ENCODE data around the gene GARRE1.
"Not testable (repeated sequence)": the region's sequence is repeated elsewhere in the genome, so short reads cannot be mapped to it uniquely, and the experiment has no call there.

Gene GARRE1

DNA sequence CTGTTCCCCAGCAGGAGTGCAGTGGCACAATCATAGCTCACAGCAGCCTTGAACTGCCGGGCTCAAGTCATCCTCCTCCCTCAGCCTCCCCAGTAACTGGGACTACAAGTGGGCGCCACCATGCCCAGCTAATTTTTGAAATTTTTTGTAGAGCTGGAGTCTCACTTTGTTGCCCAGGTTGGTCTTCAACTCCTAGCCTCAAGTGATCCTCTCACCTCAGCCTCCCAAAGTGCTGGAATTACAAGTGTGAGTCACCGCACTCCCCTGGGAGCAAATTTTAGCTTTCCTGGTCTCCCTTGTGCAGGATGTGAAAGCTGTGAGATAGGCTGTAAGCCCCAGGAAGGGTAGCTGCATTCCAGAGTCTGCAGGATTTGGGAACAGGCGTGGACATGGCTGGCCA, 5.4 kb upstream of the GARRE1 start:
- DNase-seq (ENCODE audit: low spot score) = no peak
- TF ChIP-seq, protein P1, sequence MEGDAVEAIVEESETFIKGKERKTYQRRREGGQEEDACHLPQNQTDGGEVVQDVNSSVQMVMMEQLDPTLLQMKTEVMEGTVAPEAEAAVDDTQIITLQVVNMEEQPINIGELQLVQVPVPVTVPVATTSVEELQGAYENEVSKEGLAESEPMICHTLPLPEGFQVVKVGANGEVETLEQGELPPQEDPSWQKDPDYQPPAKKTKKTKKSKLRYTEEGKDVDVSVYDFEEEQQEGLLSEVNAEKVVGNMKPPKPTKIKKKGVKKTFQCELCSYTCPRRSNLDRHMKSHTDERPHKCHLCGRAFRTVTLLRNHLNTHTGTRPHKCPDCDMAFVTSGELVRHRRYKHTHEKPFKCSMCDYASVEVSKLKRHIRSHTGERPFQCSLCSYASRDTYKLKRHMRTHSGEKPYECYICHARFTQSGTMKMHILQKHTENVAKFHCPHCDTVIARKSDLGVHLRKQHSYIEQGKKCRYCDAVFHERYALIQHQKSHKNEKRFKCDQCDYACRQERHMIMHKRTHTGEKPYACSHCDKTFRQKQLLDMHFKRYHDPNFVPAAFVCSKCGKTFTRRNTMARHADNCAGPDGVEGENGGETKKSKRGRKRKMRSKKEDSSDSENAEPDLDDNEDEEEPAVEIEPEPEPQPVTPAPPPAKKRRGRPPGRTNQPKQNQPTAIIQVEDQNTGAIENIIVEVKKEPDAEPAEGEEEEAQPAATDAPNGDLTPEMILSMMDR (IDR thresholded peaks at IDR 0.05; ENCODE audit: extremely low read depth, insufficient read depth, missing control alignments) = no peak
- in situ Hi-C loops (cut with MboI; ENCODE audit: low pct_unique_long_range_greater_than_20kb, low sequenced_read_pairs, unreplicated experiment) = no loop called here

DNA sequence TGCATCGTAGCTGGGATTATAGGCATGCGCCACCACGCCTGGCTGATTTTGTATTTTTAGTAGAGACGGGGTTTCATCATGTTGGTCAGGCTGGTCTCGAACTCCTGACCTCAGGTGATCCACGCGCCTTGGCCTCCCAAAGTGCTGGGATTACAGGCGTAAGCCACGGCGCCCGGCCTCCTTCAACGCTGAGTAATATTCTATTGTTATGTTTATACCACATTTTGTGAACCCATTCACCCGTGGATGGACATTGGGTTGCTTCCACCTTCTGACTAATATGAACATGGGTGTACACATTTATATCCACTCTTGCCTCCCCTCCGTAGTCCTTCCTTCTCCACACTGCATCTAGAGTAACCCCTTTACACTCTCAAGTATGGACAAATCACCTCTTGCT, 1.2 kb upstream of the GARRE1 start:
- DNase-seq (ENCODE audit: low spot score); in situ Hi-C loops (cut with MboI; ENCODE audit: low pct_unique_long_range_greater_than_20kb, low sequenced_read_pairs, unreplicated experiment): not testable (repeated sequence)

DNA sequence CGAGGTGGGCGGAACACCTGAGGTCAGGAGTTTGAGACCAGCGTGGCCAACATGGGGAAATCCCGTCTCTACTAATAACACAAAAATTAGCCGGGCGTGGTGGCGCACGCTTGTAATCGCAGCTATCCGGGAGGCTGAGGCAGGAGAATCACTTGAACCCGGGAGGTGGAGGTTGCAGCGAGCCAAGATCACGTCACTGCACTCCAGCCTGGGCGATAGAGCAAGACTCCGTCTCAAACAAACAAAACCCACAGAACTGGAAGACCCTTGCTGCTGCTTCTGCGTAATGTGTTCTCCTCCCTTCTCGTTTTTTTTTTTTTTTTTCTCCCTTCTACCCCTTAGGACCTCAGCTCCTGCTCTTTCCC, 691 bp upstream of the GARRE1 start:
- DNase-seq (ENCODE audit: low spot score); in situ Hi-C loops (cut with MboI; ENCODE audit: low pct_unique_long_range_greater_than_20kb, low sequenced_read_pairs, unreplicated experiment): not testable (repeated sequence)

DNA sequence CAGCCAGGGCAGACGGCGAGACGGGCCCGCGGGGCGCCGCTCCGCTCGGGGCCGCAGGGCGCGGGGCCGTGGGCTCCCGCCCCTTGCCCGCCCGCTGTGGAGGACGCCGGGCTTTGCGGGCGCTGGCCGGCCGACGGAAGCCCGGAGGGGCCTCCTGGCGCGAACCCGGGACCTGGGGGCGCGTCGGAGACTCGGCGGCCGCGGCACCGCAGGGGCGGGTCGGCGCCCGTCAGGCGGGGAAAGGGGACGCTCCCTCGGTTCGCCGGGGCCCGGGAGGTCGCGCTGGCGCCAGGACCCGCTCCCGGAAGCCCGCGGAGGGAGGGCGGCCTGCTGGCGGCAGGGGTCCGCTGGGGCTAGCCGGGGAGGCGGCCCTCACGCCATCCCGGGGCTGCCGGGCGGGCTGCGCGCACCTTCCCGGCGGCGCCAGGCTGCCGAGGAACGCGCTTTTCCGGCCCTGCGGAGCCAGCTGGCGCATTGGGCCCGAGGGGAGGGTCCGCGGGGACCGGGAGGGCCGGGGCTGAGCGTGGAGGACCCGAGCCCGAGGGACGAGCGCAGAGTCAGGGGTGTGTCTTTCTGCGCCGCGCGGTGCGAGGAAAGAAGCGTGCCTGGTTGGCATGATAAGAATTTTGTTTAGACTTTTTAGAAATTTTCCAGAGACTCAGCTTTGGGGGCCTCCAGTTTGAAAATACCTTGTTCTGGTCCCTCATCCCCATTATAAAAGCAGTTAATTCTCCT, 511 bp downstream of the GARRE1 start:
- TF ChIP-seq, protein P1 (IDR thresholded peaks at IDR 0.05; ENCODE audit: extremely low read depth, insufficient read depth, missing control alignments) = no peak
- peak; percentile 79 for DNase-seq (ENCODE audit: low spot score)
- in situ Hi-C loops (cut with MboI; ENCODE audit: low pct_unique_long_range_greater_than_20kb, low sequenced_read_pairs, unreplicated experiment) = no loop called here

DNA sequence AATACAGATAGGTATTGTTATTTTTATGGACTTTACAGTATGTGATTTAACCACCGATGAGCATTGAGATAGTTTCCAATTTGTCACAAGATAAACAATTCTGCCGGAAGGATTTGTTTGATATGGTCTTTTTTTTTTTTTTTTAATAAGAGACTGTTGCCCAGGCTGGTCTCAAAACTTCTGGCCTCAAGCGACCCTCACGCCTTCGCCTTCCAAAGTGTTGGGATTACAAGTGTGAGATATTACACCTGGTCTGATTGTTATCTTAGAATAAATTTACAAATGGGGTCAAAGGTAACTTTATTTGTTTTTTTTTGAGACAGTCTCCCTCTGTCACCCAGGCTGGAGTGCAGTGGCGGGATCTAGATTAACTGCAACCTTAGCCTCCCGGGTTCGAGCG, 1.2 kb downstream of the GARRE1 start:
- TF ChIP-seq, protein P1 (IDR thresholded peaks at IDR 0.05; ENCODE audit: extremely low read depth, insufficient read depth, missing control alignments) = no peak
- DNase-seq (ENCODE audit: low spot score) = no peak
- in situ Hi-C loops (cut with MboI; ENCODE audit: low pct_unique_long_range_greater_than_20kb, low sequenced_read_pairs, unreplicated experiment) = no loop called here

DNA sequence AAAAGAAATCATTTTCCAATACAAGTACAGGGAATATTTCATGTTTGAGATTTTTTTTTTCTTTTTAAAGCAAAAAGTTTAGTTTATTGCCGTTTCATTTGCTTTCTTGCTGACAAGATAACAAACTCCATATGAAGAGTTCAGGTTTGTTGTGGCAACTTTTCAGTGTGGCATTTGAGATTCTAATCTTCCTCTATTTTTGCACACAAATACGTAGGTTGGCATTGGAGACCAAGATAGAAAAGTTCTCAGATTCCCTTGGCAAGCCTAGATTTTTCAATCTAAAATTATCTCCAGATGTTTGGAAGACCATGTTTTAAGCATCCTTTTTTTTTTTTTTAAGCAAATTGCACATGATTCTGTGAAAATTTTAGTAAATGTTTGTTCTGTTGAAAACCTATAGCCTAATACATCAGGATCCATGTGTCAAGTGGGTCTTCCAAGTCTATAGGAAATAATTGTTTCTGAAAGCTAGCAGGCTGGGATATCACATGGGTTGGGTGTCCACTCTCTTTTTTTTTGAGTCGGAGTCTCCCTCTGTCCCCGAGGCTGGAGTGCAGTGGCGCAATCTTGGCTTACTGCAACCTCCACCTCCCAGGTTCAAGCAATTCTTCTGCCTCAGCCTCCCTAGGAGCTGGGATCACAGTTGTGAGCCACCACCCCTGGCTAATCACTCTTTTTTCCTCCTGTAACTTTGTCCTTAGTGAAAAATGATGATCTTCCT, 2.6 kb downstream of the GARRE1 start:
- in situ Hi-C loops (cut with MboI; ENCODE audit: low pct_unique_long_range_greater_than_20kb, low sequenced_read_pairs, unreplicated experiment) = no loop called here
- no peak for DNase-seq (ENCODE audit: low spot score)
- TF ChIP-seq, protein P1 (IDR thresholded peaks at IDR 0.05; ENCODE audit: extremely low read depth, insufficient read depth, missing control alignments) = no peak

DNA sequence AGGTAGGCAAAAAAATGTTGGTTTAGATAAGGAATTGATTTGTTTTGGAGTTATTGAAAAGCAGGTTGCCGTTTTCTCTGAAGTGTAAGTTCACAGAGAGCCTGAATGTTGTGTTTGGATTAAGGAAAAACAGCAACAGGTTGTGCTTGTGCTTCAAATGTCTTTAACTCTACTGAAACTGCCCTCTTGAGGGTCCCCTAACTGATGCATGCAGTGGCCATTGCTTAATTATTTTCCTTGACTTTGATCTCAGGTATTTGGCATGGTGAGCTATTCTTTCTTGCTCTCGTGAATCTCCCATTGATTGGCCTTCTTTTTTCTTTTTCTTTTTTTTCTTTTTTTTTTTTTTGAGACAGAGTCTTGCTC, 3.2 kb downstream of the GARRE1 start:
- TF ChIP-seq, protein P1 (IDR thresholded peaks at IDR 0.05; ENCODE audit: extremely low read depth, insufficient read depth, missing control alignments) = no peak
- in situ Hi-C loops (cut with MboI; ENCODE audit: low pct_unique_long_range_greater_than_20kb, low sequenced_read_pairs, unreplicated experiment) = no loop called here
- no peak for DNase-seq (ENCODE audit: low spot score)

All from GM13977 (cell line).